Hepatocyte (in vitro differentiated cells): Measurements from ENCODE around the gene SLC25A25. TPM values are rescaled to one million over a fixed set of nuclear protein-coding genes. Genes with fewer than 3 reads are reported as not detected.

Experiments used
- DNase-seq: peaks from one replicate; pipeline ENCODE4 v3.0.0-alpha.2; 2016; ENCODE audit warnings: low spot score
- H2AFZ ChIP-seq: fragments of 200-600 bp; sonication (generic); 2 replicates; pipeline ENCODE4 v1.6.0; 2016; ENCODE audit warnings: antibody characterized with exemption, mild to moderate bottlenecking
- H3K27ac ChIP-seq: fragments of 200-600 bp; sonication (generic); 2 replicates; pipeline ENCODE4 v1.5.1; 2016; ENCODE audit warnings: mild to moderate bottlenecking
- H3K27me3 ChIP-seq: fragments of 200-600 bp; sonication (generic); 2 replicates; pipeline ENCODE4 v1.6.1; 2016
- H3K36me3 ChIP-seq: fragments of 200-600 bp; sonication (generic); replicated peaks from 2 replicates; pipeline ENCODE4 v1.5.1; 2016; ENCODE audit warnings: low read depth; ENCODE audit not compliant: insufficient read depth
- H3K4me1 ChIP-seq: fragments of 200-600 bp; sonication (generic); 2 replicates; pipeline ENCODE4 v1.5.1; 2016; ENCODE audit warnings: mild to moderate bottlenecking, moderate library complexity; ENCODE audit not compliant: insufficient read depth
- H3K4me2 ChIP-seq: fragments of 200-600 bp; sonication (generic); 2 replicates; pipeline ENCODE4 v1.6.0; 2016
- H3K4me3 ChIP-seq: fragments of 200-600 bp; sonication (generic); 2 replicates; pipeline ENCODE4 v1.5.1; 2016; ENCODE audit warnings: mild to moderate bottlenecking
- H3K79me2 ChIP-seq: fragments of 200-600 bp; sonication (generic); 2 replicates; pipeline ENCODE4 v1.6.0; 2017; ENCODE audit warnings: mild to moderate bottlenecking
- H3K9me2 ChIP-seq: fragments of 200-600 bp; sonication (generic); replicated peaks from 2 replicates; pipeline ENCODE4 v1.6.0; 2017; ENCODE audit warnings: mild to moderate bottlenecking; ENCODE audit not compliant: insufficient read depth
- H3K9me3 ChIP-seq: fragments of 200-600 bp; sonication (generic); 2 replicates; pipeline ENCODE4 v1.5.1; 2016; ENCODE audit warnings: low read depth, mild to moderate bottlenecking
- H4K20me1 ChIP-seq: fragments of 200-600 bp; sonication (generic); 2 replicates; pipeline ENCODE4 v1.6.0; 2016; ENCODE audit warnings: mild to moderate bottlenecking; ENCODE audit not compliant: insufficient read depth, poor library complexity, severe bottlenecking
- CTCF ChIP-seq: fragments of 200-600 bp; sonication (generic); IDR thresholded peaks from 2 replicates; pipeline ENCODE4 v1.5.1; 2016; ENCODE audit warnings: antibody characterized with exemption, mild to moderate bottlenecking; ENCODE audit not compliant: poor library complexity
- EZH2 ChIP-seq: fragments of 200-600 bp; sonication (generic); IDR thresholded peaks from 2 replicates; pipeline ENCODE4 v1.6.1; 2016; ENCODE audit warnings: antibody characterized with exemption, mild to moderate bottlenecking, borderline replicate concordance
- EZH2phosphoT487 ChIP-seq: fragments of 200-600 bp; sonication (generic); IDR thresholded peaks from one replicate; pipeline ENCODE4 v1.6.1; 2018; ENCODE audit warnings: antibody characterized with exemption, mild to moderate bottlenecking, low read depth, moderate library complexity; ENCODE audit not compliant: unreplicated experiment, severe bottlenecking
- WGBS: methylation state at CpG from one replicate; pipeline ENCODE4 v1.1.6; 2016; ENCODE audit warnings: low lambda C conversion rate; ENCODE audit errors: missing lambda C conversion rate; 5-methylcytosine and 5-hydroxymethylcytosine counted together
- polyA plus RNA-seq: library from polyadenylated mRNA; unstranded; fragments of >200 nt; fragmentation: Nextera tagmentation; extraction: Ambion mirVana; gene quantifications from 2 replicates; pipeline ENCODE4 v1.2.1, GENCODE V29; 2016
- total RNA-seq: library from RNA; depleted of rRNA; stranded (reverse); fragments of >200 nt; gene quantifications from 2 replicates; pipeline ENCODE4 v1.2.3, GENCODE V29; 2014

The SLC25A25 gene
- total and polyA plus RNA-seq, 2 experiments from 2014 or later, result 51.0 to 62.3 TPM

GRCh38 chr9:128153947-128154695 lies 86.1 kb downstream of the SLC25A25 start:
- no peak for TF ChIP-seq EZH2
- no peak for TF ChIP-seq EZH2phosphoT487
- TF ChIP-seq CTCF, result no peak
- no peaks in the 10 kb centered on the region for H3K9me2 ChIP-seq
- no peak overlapping the region for H3K27ac ChIP-seq
- H2AFZ ChIP-seq, result no peak overlapping the region
- H3K9me3 ChIP-seq, result no peaks in the 10 kb centered on the region
- no peaks in the 10 kb centered on the region for H3K79me2 ChIP-seq
- no peaks in the 10 kb centered on the region for H3K27me3 ChIP-seq
- peaks cover 5% of the 10 kb centered on the region for H3K4me1 ChIP-seq
- no peaks in the 10 kb centered on the region for H4K20me1 ChIP-seq
- WGBS, result 87% methylated on average over 12 of the region's 13 CpGs
- no peak overlapping the region for H3K4me3 ChIP-seq
- H3K36me3 ChIP-seq, result no peaks in the 10 kb centered on the region
- H3K4me2 ChIP-seq, result no peak overlapping the region
- no peak for DNase-seq

- no peaks in the 10 kb centered on the region for H3K36me3 ChIP-seq
- 91% methylated on average over 7 of the region's 7 CpGs for whole genome bisulfite sequencing
- H3K27ac ChIP-seq, result no peak overlapping the region
- H3K4me1 ChIP-seq, result no peaks in the 10 kb centered on the region
- no peaks in the 10 kb centered on the region for H3K9me2 ChIP-seq
- H3K9me3 ChIP-seq, result no peaks in the 10 kb centered on the region
- no peaks in the 10 kb centered on the region for H3K27me3 ChIP-seq
- no peak overlapping the region for H3K4me3 ChIP-seq
- DNase-seq, result no peak
- no peaks in the 10 kb centered on the region for H3K79me2 ChIP-seq
- H3K4me2 ChIP-seq, result no peak overlapping the region
- TF ChIP-seq CTCF (no peak), EZH2 (no peak)
- no peaks in the 10 kb centered on the region for H4K20me1 ChIP-seq
- H2AFZ ChIP-seq, result no peak overlapping the region
Measured at GRCh38 chr9:128155736-128156500, 87.9 kb downstream of the SLC25A25 start.

Other genes with a start within 250 kb of the SLC25A25 start
- 3.2 and 6.8 TPM in 2 replicates for gene ENG, start 213.6 kb upstream of the SLC25A25 start, total RNA-seq
- gene ENG, start 213.6 kb upstream of the SLC25A25 start, polyA plus RNA-seq, result 19.4 and 21.2 TPM in 2 replicates
- 28.3 and 39.8 TPM in 2 replicates for gene AK1, start 190.6 kb upstream of the SLC25A25 start, total RNA-seq
- 85.9 and 91.3 TPM in 2 replicates for gene AK1, start 190.6 kb upstream of the SLC25A25 start, polyA plus RNA-seq
- 31.8 and 37.3 TPM in 2 replicates for gene ST6GALNAC6, start 168.6 kb upstream of the SLC25A25 start, total RNA-seq
- 47.7 and 61.2 TPM in 2 replicates for gene ST6GALNAC6, start 168.6 kb upstream of the SLC25A25 start, polyA plus RNA-seq
- 13.2 and 14.6 TPM in 2 replicates for gene ST6GALNAC4, start 151.2 kb upstream of the SLC25A25 start, total RNA-seq
- 14.3 and 15.2 TPM in 2 replicates for gene ST6GALNAC4, start 151.2 kb upstream of the SLC25A25 start, polyA plus RNA-seq
- gene PIP5KL1, start 137.5 kb upstream of the SLC25A25 start, total RNA-seq, result 1.6 and 3.7 TPM in 2 replicates
- 1.4 and 2.5 TPM in 2 replicates for gene PIP5KL1, start 137.5 kb upstream of the SLC25A25 start, polyA plus RNA-seq
- 19.2 and 22.4 TPM in 2 replicates for gene DPM2, start 130.4 kb upstream of the SLC25A25 start, total RNA-seq
- 57.1 and 61.9 TPM in 2 replicates for gene DPM2, start 130.4 kb upstream of the SLC25A25 start, polyA plus RNA-seq
- 38.1 and 47.9 TPM in 2 replicates for gene EEIG1, start 87.2 kb upstream of the SLC25A25 start, total RNA-seq
- 43.6 and 44.1 TPM in 2 replicates for gene EEIG1, start 87.2 kb upstream of the SLC25A25 start, polyA plus RNA-seq
- 9.6 and 10.3 TPM in 2 replicates for gene NAIF1, start 912 bp upstream of the SLC25A25 start, total RNA-seq
- gene NAIF1, start 912 bp upstream of the SLC25A25 start, polyA plus RNA-seq, result 7.0 and 8.0 TPM in 2 replicates
- 29.4 and 36.5 TPM in 2 replicates for gene PTGES2, start 59.5 kb downstream of the SLC25A25 start, total RNA-seq
- 68.1 and 81.7 TPM in 2 replicates for gene PTGES2, start 59.5 kb downstream of the SLC25A25 start, polyA plus RNA-seq
- gene LCN2, start 81.2 kb downstream of the SLC25A25 start, total RNA-seq, result 5.3 and 14.3 TPM in 2 replicates
- gene LCN2, start 81.2 kb downstream of the SLC25A25 start, polyA plus RNA-seq, result 5.6 and 12.8 TPM in 2 replicates
- 88.1 and 102 TPM in 2 replicates for gene BBLN, start 92.0 kb downstream of the SLC25A25 start, total RNA-seq
- 86.6 and 92.6 TPM in 2 replicates for gene BBLN, start 92.0 kb downstream of the SLC25A25 start, polyA plus RNA-seq
- gene CIZ1, start 123.3 kb downstream of the SLC25A25 start, total RNA-seq, result 31.0 and 31.1 TPM in 2 replicates
- gene CIZ1, start 123.3 kb downstream of the SLC25A25 start, polyA plus RNA-seq, result 85.6 and 91.0 TPM in 2 replicates
- 13.4 and 14.4 TPM in 2 replicates for gene DNM1, start 135.1 kb downstream of the SLC25A25 start, total RNA-seq
- 37.2 and 40.6 TPM in 2 replicates for gene DNM1, start 135.1 kb downstream of the SLC25A25 start, polyA plus RNA-seq
- 76.4 and 79.9 TPM in 2 replicates for gene GOLGA2, start 207.8 kb downstream of the SLC25A25 start, total RNA-seq
- gene GOLGA2, start 207.8 kb downstream of the SLC25A25 start, polyA plus RNA-seq, result 37.6 and 59.2 TPM in 2 replicates
- 29.0 and 33.0 TPM in 2 replicates for gene SWI5, start 208.0 kb downstream of the SLC25A25 start, total RNA-seq
- 55.7 and 58.4 TPM in 2 replicates for gene SWI5, start 208.0 kb downstream of the SLC25A25 start, polyA plus RNA-seq